ENCODE measurements around the gene AP2B1.

The AP2B1 gene

GRCh38 chr17:35586569-35587073 is 501 bp upstream of the AP2B1 start:
- no peak for DNase-seq (ENCODE audit: low read depth in 2 of 2)
- TF ChIP-seq CTCF (IDR thresholded peaks at IDR 0.05; ENCODE audit: low read depth, low read length): no peak
- peak overlapping the region; percentile 79 to 89 for H3K4me3 ChIP-seq (replicated peaks in 1 of 2; ENCODE audit: low read depth in 2 of 2, low read length in 2 of 2)

- peak; percentile 47 to 77 for DNase-seq (ENCODE audit: low read depth in 2 of 2)
- H3K4me3 ChIP-seq (replicated peaks in 1 of 2; ENCODE audit: low read depth in 2 of 2, low read length in 2 of 2): peak overlapping the region; percentile 79 to 89
- TF ChIP-seq CTCF (IDR thresholded peaks at IDR 0.05; ENCODE audit: low read depth, low read length): no peak
Observed at GRCh38 chr17:35588196-35588920, 1.2 kb downstream of the AP2B1 start.

- TF ChIP-seq CTCF (IDR thresholded peaks at IDR 0.05; ENCODE audit: low read depth, low read length): no peak
- no peak overlapping the region for H3K4me3 ChIP-seq (replicated peaks in 1 of 2; ENCODE audit: low read depth in 2 of 2, low read length in 2 of 2)
- no peak for DNase-seq (ENCODE audit: low read depth in 2 of 2)
Observed at GRCh38 chr17:35596072-35596471, 8.9 kb downstream of the AP2B1 start.

GRCh38 chr17:35596530-35597233 is 9.6 kb downstream of the AP2B1 start:
- DNase-seq (ENCODE audit: low read depth in 2 of 2): no peak
- H3K4me3 ChIP-seq (replicated peaks in 1 of 2; ENCODE audit: low read depth in 2 of 2, low read length in 2 of 2): no peak overlapping the region
- TF ChIP-seq CTCF (IDR thresholded peaks at IDR 0.05; ENCODE audit: low read depth, low read length): no peak

GRCh38 chr17:35597604-35598003 is 10.5 kb downstream of the AP2B1 start:
- H3K4me3 ChIP-seq (replicated peaks in 1 of 2; ENCODE audit: low read depth in 2 of 2, low read length in 2 of 2): no peak overlapping the region
- TF ChIP-seq CTCF (IDR thresholded peaks at IDR 0.05; ENCODE audit: low read depth, low read length): no peak
- DNase-seq (ENCODE audit: low read depth in 2 of 2): no peak

- H3K4me3 ChIP-seq (replicated peaks in 1 of 2; ENCODE audit: low read depth in 2 of 2, low read length in 2 of 2): no peak overlapping the region
- TF ChIP-seq CTCF (IDR thresholded peaks at IDR 0.05; ENCODE audit: low read depth, low read length): no peak
- no peak for DNase-seq (ENCODE audit: low read depth in 2 of 2)
Observed at GRCh38 chr17:35603674-35604073, 16.6 kb downstream of the AP2B1 start.
